HAP-1 (cell line): ENCODE measurements around the gene RNF138.
"Not testable (repeated sequence)": the region's sequence is repeated elsewhere in the genome, so short reads cannot be mapped to it uniquely, and the experiment has no call there.

Experiments used
- DNase-seq, 2 experiments: peaks; one replicate each; pipeline ENCODE4 v3.0.0-alpha.2; 2016 to 2020; ENCODE audit warnings: low spot score in 2 of 2
- H3K27me3 ChIP-seq: fragments of 250-450 bp; sonication (Bioruptor Pico); 2 replicates; pipeline ENCODE4 v1.5.1; 2020; ENCODE audit warnings: low read depth, mild to moderate bottlenecking, moderate library complexity
- H3K36me3 ChIP-seq: fragments of 250-450 bp; sonication (Bioruptor Pico); replicated peaks from 2 replicates; pipeline ENCODE4 v1.5.1; 2020; ENCODE audit warnings: mild to moderate bottlenecking
- H3K4me1 ChIP-seq: fragments of 250-450 bp; sonication (Bioruptor Pico); 2 replicates; pipeline ENCODE4 v1.5.1; 2020; ENCODE audit warnings: mild to moderate bottlenecking
- H3K4me3 ChIP-seq: fragments of 250-450 bp; sonication (Bioruptor Pico); 2 replicates; pipeline ENCODE4 v1.5.1; 2020; ENCODE audit warnings: mild to moderate bottlenecking, moderate library complexity
- H3K9me3 ChIP-seq: fragments of 250-450 bp; sonication (Bioruptor Pico); 2 replicates; pipeline ENCODE4 v1.5.1; 2020; ENCODE audit warnings: mild to moderate bottlenecking, moderate library complexity
- in situ Hi-C: fragments of 300-500 bp; cut with MboI; formaldehyde crosslinking; loops from 3 replicates; pipeline ENCODE4 v1.14.3; 2020; ENCODE audit warnings: low sequenced_read_pairs, inconsistent platforms, mixed read lengths

RNF138 gene

GRCh38 chr18:32083781-32084180 is 7.9 kb upstream of the RNF138 start:
- no peaks in the 10 kb centered on the region for H3K36me3 ChIP-seq
- H3K4me3 ChIP-seq: no peak overlapping the region
- DNase-seq: no peak
- H3K4me1 ChIP-seq: peaks cover 10% of the 10 kb centered on the region
- no peaks in the 10 kb centered on the region for H3K27me3 ChIP-seq
- no peaks in the 10 kb centered on the region for H3K9me3 ChIP-seq
- in situ Hi-C loops: no loop called here

DNA sequence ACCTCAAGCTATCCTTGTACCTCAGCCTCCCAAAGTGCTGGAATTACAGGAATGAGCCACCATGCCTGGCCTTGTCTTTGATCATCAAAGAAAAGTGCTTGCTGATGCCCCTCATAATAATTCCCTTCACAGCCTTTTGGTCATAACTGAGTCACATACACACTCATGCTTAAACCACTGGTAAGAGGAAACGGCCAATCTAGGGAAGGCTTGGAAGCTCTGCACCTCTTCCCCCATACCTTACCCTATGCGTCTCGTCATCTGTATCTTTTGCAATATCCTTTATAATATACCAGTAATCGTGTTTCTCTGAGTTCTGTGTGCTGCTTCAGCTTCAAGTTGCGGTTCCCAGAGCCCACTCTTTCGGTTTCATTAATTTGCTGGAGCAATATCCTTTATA is 4.8 kb upstream of the RNF138 start:
- Histone ChIP-seq H3K9me3 (no peaks in the 10 kb centered on the region), H3K36me3 (no peaks in the 10 kb centered on the region), H3K4me1 (peaks cover 8% of the 10 kb centered on the region), H3K27me3 (no peaks in the 10 kb centered on the region), H3K4me3 (no peak overlapping the region)
- in situ Hi-C loops: no loop called here
- DNase-seq: no peak

DNA sequence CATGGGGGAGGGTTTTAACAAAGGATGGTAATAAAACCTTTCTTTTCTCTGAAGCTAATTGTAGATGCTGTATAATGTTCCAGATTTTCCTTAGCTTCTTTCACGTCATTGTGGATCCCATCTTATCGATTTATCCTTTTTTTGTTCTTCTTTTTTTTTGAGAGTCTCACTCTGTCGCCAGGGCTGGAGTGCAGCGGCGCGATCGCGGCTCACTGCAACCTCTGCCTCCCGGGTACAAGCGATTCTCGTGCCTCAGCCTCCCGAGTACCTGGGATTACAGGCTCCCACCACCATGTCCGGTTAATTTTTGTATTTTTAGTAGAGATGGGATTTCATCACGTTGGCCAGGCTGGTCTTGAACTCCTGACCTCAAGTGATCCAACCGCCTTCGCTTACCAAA is 843 bp upstream of the RNF138 start:
- DNase-seq, H3K9me3 ChIP-seq, H3K27me3 ChIP-seq, H3K36me3 ChIP-seq, in situ Hi-C loops, H3K4me3 ChIP-seq: not testable (repeated sequence)
- peaks cover 25% of the 10 kb centered on the region for H3K4me1 ChIP-seq

GRCh38 chr18:32091325-32091723 is 350 bp upstream of the RNF138 start:
- in situ Hi-C loops: no loop called here
- Histone ChIP-seq H3K9me3 (no peaks in the 10 kb centered on the region), H3K27me3 (no peaks in the 10 kb centered on the region), H3K36me3 (0 out of 2 replicates have a peak, but pooled peaks cover 3% of the 10 kb centered on the region), H3K4me3 (peak overlapping the region; percentile 71), H3K4me1 (peaks cover 28% of the 10 kb centered on the region)
- no peak for DNase-seq

DNA sequence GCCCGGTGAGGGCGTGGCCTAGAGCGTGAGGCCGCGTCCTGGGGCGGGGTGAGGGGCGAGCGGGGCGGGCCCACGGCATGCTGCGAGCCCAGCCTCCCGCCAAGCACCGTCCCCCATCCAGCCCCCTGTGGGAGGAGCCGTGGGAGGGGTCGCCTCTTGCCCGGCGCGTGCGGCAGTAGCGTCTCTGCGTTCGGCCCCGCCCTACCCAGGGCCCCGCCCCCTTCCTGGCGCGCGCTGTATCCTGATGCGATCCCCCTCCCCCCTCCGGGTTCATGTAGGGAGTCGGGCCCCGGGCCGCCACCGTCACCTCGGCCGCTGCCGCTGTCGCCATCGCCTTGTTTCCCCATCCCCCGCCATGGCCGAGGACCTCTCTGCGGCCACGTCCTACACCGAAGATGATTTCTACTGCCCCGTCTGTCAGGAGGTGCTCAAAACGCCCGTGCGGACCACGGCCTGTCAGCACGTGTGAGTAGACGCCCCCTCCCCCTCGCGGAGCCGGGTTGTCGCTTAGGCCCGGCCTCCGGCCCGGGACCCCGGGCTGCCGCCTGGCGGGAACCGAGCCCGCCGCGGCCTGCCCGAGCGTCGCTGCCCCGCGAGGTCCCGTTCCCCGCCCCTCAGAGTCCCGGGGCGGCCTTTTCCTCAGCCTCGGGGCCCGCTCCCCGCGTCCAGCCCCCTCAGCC is 888 bp downstream of the RNF138 start:
- H3K27me3 ChIP-seq: no peaks in the 10 kb centered on the region
- DNase-seq: peak; percentile 94 to 100
- H3K9me3 ChIP-seq: no peaks in the 10 kb centered on the region
- H3K36me3 ChIP-seq: peaks cover 8% of the 10 kb centered on the region
- peak overlapping the region; percentile 71 for H3K4me3 ChIP-seq
- peaks cover 28% of the 10 kb centered on the region for H3K4me1 ChIP-seq
- in situ Hi-C loops: no loop called here

DNA sequence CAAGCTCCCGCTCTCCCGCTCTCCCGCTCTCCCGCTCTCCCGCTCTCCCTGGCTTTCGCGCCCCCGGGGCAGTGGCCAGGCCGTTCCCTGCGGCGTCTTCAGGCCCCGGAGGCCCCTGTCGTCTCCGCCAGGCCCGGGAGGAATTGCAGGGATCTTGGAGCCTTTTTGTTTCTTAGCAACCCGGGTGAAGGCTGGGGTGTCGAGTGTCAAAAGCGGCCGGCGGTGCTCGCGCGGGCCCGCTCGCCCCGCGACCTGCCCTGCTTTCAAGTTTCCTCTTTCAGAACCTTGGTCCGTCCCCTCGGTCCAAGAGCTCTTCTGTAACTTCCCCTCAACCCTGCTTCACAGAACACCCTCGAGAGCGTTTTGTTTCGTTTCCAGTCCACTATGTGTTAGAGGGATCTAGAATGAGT is 1.4 kb downstream of the RNF138 start:
- in situ Hi-C loops: no loop called here
- H3K9me3 ChIP-seq: no peaks in the 10 kb centered on the region
- H3K36me3 ChIP-seq: peaks cover 8% of the 10 kb centered on the region
- H3K4me3 ChIP-seq: peak overlapping the region; percentile 71
- no peaks in the 10 kb centered on the region for H3K27me3 ChIP-seq
- peak; percentile 32 to 67 for DNase-seq
- peaks cover 28% of the 10 kb centered on the region for H3K4me1 ChIP-seq

DNA sequence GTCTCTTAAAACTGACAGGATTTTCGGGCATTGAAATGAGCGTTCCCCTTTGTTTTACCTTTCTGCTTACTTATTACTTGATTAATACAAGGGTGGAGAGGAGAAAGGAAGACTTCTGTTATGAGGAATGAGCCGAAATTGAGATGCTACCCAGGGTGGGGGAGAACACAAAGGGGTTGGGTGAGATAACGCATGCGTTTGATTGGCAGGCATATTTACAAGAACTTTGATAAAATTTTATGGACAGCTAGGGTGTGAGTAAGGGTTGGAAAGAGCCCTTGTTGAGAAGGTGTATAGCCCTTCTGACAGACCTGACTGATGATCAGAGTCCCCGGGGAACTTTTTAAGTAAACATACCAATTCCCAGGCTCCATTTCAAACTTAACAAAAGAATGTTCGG is 1.8 kb downstream of the RNF138 start:
- Histone ChIP-seq H3K9me3 (no peaks in the 10 kb centered on the region), H3K27me3 (no peaks in the 10 kb centered on the region), H3K4me1 (peaks cover 28% of the 10 kb centered on the region), H3K36me3 (peaks cover 8% of the 10 kb centered on the region), H3K4me3 (peak overlapping the region; percentile 71)
- no peak for DNase-seq
- in situ Hi-C loops: no loop called here

GRCh38 chr18:32095192-32095899 is 3.7 kb downstream of the RNF138 start:
- peak; percentile 39 to 97 for DNase-seq
- in situ Hi-C loops: no loop called here
- Histone ChIP-seq H3K9me3 (no peaks in the 10 kb centered on the region), H3K27me3 (no peaks in the 10 kb centered on the region), H3K4me1 (peaks cover 28% of the 10 kb centered on the region), H3K36me3 (peaks cover 13% of the 10 kb centered on the region), H3K4me3 (no peak overlapping the region)

GRCh38 chr18:32095900-32096229 is 4.2 kb downstream of the RNF138 start:
- no peak overlapping the region for H3K4me3 ChIP-seq
- DNase-seq: no peak
- H3K9me3 ChIP-seq: no peaks in the 10 kb centered on the region
- H3K27me3 ChIP-seq: no peaks in the 10 kb centered on the region
- peaks cover 27% of the 10 kb centered on the region for H3K4me1 ChIP-seq
- in situ Hi-C loops: no loop called here
- H3K36me3 ChIP-seq: peaks cover 13% of the 10 kb centered on the region

- H3K4me1 ChIP-seq: peaks cover 20% of the 10 kb centered on the region
- DNase-seq: no peak
- in situ Hi-C loops: no loop called here
- H3K9me3 ChIP-seq: no peaks in the 10 kb centered on the region
- H3K36me3 ChIP-seq: peaks cover 13% of the 10 kb centered on the region
- no peaks in the 10 kb centered on the region for H3K27me3 ChIP-seq
- H3K4me3 ChIP-seq: no peak overlapping the region
Observed at GRCh38 chr18:32096946-32097345, 5.3 kb downstream of the RNF138 start.

DNA sequence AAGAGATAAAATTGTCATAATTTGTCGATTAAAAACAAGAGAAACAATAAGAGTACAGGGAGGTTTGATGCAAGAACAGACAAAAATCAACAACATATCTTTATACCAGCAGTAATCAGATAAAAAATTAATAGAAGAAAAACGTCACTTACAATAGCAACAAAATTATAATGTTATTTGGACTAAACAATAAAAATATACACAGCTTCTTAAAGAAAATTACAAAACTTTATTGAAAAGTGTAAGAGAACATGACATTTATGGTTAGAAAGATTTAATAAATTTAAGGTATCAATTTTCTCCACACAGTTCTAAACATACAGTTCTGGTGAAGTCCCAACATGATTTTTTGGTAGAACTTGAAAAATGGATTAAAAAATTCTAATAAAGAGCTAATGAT is 12.8 kb downstream of the RNF138 start:
- no peak overlapping the region for H3K4me3 ChIP-seq
- no peaks in the 10 kb centered on the region for H3K4me1 ChIP-seq
- in situ Hi-C loops: no loop called here
- peaks cover 6% of the 10 kb centered on the region; the same call in 1 of the 2 replicates for H3K36me3 ChIP-seq
- H3K9me3 ChIP-seq: no peaks in the 10 kb centered on the region
- no peaks in the 10 kb centered on the region for H3K27me3 ChIP-seq
- DNase-seq: no peak

DNA sequence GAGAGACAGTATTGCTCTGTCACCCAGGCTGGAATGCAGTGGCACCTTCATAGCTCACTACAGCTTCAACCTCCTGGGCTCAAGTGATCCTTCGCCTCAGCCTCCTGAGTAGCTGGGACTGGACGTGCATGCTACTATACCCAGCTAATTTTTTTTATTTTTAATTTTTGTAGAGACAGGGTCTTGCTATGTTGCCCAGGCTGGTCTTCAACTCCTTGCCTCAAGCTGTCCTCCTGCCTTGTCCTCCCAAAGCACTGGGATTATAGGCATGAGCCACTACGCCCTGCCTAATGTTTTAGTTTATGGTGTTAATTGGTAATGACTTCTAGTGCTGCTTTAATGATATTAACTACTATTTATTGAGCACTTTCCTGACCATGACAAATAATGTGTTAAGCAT is 18.3 kb downstream of the RNF138 start:
- Histone ChIP-seq H3K4me1 (no peaks in the 10 kb centered on the region), H3K9me3 (no peaks in the 10 kb centered on the region), H3K36me3 (peaks cover 27% of the 10 kb centered on the region), H3K27me3 (no peaks in the 10 kb centered on the region), H3K4me3 (no peak overlapping the region)
- in situ Hi-C loops: no loop called here
- DNase-seq: no peak

DNA sequence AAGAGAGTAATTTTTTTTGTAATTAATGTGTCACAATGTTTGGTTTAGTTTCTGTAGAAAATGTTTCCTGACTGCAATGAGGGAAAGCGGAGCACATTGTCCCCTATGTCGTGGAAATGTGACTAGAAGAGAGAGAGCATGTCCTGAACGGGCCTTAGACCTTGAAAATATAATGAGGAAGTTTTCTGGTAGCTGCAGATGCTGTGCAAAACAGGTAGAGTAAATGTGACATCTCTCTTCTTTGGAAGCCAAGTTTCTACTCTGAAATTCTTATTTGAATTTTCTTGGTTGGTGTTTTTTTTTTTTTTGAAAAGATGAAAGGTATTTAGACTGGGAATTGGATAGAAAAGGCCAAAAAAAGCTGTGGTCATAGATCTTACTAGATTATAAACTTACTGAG is 20.0 kb downstream of the RNF138 start:
- no peaks in the 10 kb centered on the region for H3K4me1 ChIP-seq
- H3K9me3 ChIP-seq: no peaks in the 10 kb centered on the region
- H3K36me3 ChIP-seq: peaks cover 24% of the 10 kb centered on the region
- no peak for DNase-seq
- H3K27me3 ChIP-seq: no peaks in the 10 kb centered on the region
- H3K4me3 ChIP-seq: no peak overlapping the region
- in situ Hi-C loops: no loop called here

GRCh38 chr18:32112826-32113225 is 21.2 kb downstream of the RNF138 start:
- Histone ChIP-seq H3K27me3 (no peaks in the 10 kb centered on the region), H3K36me3 (peaks cover 32% of the 10 kb centered on the region), H3K9me3 (no peaks in the 10 kb centered on the region), H3K4me3 (no peak overlapping the region), H3K4me1 (no peaks in the 10 kb centered on the region)
- in situ Hi-C loops: no loop called here
- no peak for DNase-seq
